ENCODE measurements around the gene KCNIP4. TPM values are rescaled to one million over a fixed set of nuclear protein-coding genes. Genes with fewer than 3 reads are reported as not detected.

KCNIP4 gene
- total and polyA plus RNA-seq, 2 of the 8 experiments (the other 6 are each of a cell fraction or from before 2014, with no cell fraction given) = 0.06 TPM; not detected in 1

- Histone ChIP-seq H3K27me3 (replicated peaks in 1 of 4; ENCODE audit: control insufficient read depth in 3 of 4, extremely low read depth in 1 of 4, insufficient read depth in 3 of 4, low read length in 3 of 4) (no peaks in the 10 kb centered on the region), H4K5ac (ENCODE audit: insufficient read length, low read depth, low read length) (no peak overlapping the region), H2BK120ac (replicated peaks; ENCODE audit: low read depth, low read length) (no peak overlapping the region), H2AK5ac (ENCODE audit: low read depth, low read length) (no peak overlapping the region), H3K4me2 (ENCODE audit: insufficient read depth in 1 of 2, low read depth in 2 of 2, low read length in 2 of 2) (no peak overlapping the region), H4K20me1 (replicated peaks in 1 of 2; ENCODE audit: control insufficient read depth in 1 of 2, insufficient read depth in 2 of 2, low read length in 2 of 2) (no peaks in the 10 kb centered on the region), H3K4ac (replicated peaks; ENCODE audit: insufficient read length, low read depth, low read length) (no peak overlapping the region), H2BK5ac (ENCODE audit: low read depth, low read length) (no peak overlapping the region), H3K79me2 (ENCODE audit: control insufficient read depth in 1 of 2, insufficient read depth in 2 of 2, low read length in 2 of 2) (no peaks in the 10 kb centered on the region), H3K4me3 (ENCODE audit: extremely low read depth in 1 of 4, insufficient read depth in 2 of 4, low read depth in 3 of 4, low read length in 4 of 4) (no peak overlapping the region), H3K14ac (ENCODE audit: insufficient read length) (no peak overlapping the region), H4K91ac (replicated peaks; ENCODE audit: insufficient read length, low read length) (peak overlapping the region; percentile 31), H3K56ac (replicated peaks; ENCODE audit: insufficient read length, low read depth, low read length) (no peak overlapping the region), H3K27ac (ENCODE audit: low read depth, low read length) (no peak overlapping the region), H3K9me3 (ENCODE audit: insufficient read depth in 2 of 2, low read depth in 1 of 2, low read length in 1 of 2) (no peaks in the 10 kb centered on the region), H3K36me3 (ENCODE audit: control insufficient read depth in 2 of 4, insufficient read depth in 4 of 4, low read length in 3 of 4) (no peaks in the 10 kb centered on the region), H2BK20ac (ENCODE audit: low read length) (no peak overlapping the region), H3K9ac (replicated peaks in 1 of 4; ENCODE audit: extremely low read depth in 1 of 4, low read depth in 3 of 4, low read length in 3 of 4) (no peak overlapping the region), H3K79me1 (ENCODE audit: low read depth, low read length) (no peaks in the 10 kb centered on the region), H2BK12ac (ENCODE audit: low read depth, low read length) (no peak overlapping the region), H3K23ac (ENCODE audit: insufficient read length) (no peak overlapping the region), H2AFZ (ENCODE audit: low read length) (no peak overlapping the region), H3K4me1 (replicated peaks in 1 of 4; ENCODE audit: control insufficient read depth in 3 of 4, insufficient read depth in 4 of 4, low read length in 3 of 4) (peaks cover 0 to 6% (median 3%) of the 10 kb centered on the region in 4 experiments; a peak in 4 of 7 replicates), H3K18ac (ENCODE audit: extremely low read depth, low read length) (no peak overlapping the region), H4K8ac (ENCODE audit: extremely low read depth, insufficient read depth, low read length) (no peak overlapping the region), H2BK15ac (ENCODE audit: low read length) (peak overlapping the region; percentile 55; the same call in 1 of the 2 replicates), H3K23me2 (ENCODE audit: low read depth, low read length) (no peaks in the 10 kb centered on the region)
- ChIA-PET POLR2A (ENCODE audit: partially characterized antibody) (no interaction called here), CTCF (ENCODE audit: partially characterized antibody) (interaction anchor here (0.7 to 1.5 kb wide), 3 partner anchors 10 to 210 kb away, joined by 3 read pairs; no protein-coding TSS in a partner anchor)
- TF ChIP-seq POLR2A (IDR thresholded peaks at IDR 0.05; ENCODE audit: control extremely low read depth in 1 of 2, low read depth in 2 of 2, low read length in 2 of 2) = no peak
- TF ChIP-seq SP1 (IDR thresholded peaks at IDR 0.05; ENCODE audit: low read depth, low read length) = no peak
- TF ChIP-seq JUN (IDR thresholded peaks at IDR 0.05; ENCODE audit: low read depth, low read length) = no peak
- no peak for TF ChIP-seq CBX8 (IDR thresholded peaks at IDR 0.05; ENCODE audit: borderline replicate concordance, low read depth, low read length)
- TF ChIP-seq EGR1 (IDR thresholded peaks at IDR 0.05; ENCODE audit: borderline replicate concordance, low read depth, low read length) = no peak
- TF ChIP-seq EP300 (IDR thresholded peaks at IDR 0.05; ENCODE audit: borderline replicate concordance in 1 of 2, low read depth in 2 of 2, low read length in 2 of 2) = no peak
- TF ChIP-seq SIRT6 (IDR thresholded peaks at IDR 0.05; ENCODE audit: low read length) = no peak
- WGBS, 2 experiments (ENCODE audit: extremely low coverage in 1 of 2, insufficient coverage in 1 of 2, insufficient read length in 1 of 2, insufficient replicate concordance in 2 of 2, low coverage in 1 of 2, low lambda C conversion rate in 2 of 2, missing lambda C conversion rate in 1 of 2) = 88% methylated on average over 3 of the region's 3 CpGs; no CpG with 5 or more reads in 1 of the 2 experiments
- no peak for DNase-seq (ENCODE audit: low read depth in 1 of 2, low spot score in 2 of 2)
- FAIRE-seq = no peak
These were observed 394.1 kb downstream of the KCNIP4 start for GRCh38 chr4:21554500-21554899.

Data from H1 (cell line).